ENCODE results near the gene MBP.

Gene MBP

GRCh38 chr18:77139619-77140018, 7.0 kb upstream of the MBP start:
- no peak for TF ChIP-seq POLR2A (IDR thresholded peaks at IDR 0.05; ENCODE audit: low read depth, low read length)
- TF ChIP-seq POLR2AphosphoS5 (IDR thresholded peaks at IDR 0.05; ENCODE audit: low read depth, low read length), result no peak
- no peak for TF ChIP-seq TAF1 (IDR thresholded peaks at IDR 0.05; ENCODE audit: borderline replicate concordance, low read depth, low read length)
- DNase-seq (ENCODE audit: insufficient read length), result no peak
- FAIRE-seq, result no peak

GRCh38 chr18:77138270-77138669, 5.7 kb upstream of the MBP start:
- DNase-seq (ENCODE audit: insufficient read length) (no peak), FAIRE-seq (no peak)
- TF ChIP-seq TAF1 (IDR thresholded peaks at IDR 0.05; ENCODE audit: borderline replicate concordance, low read depth, low read length) (no peak), POLR2A (IDR thresholded peaks at IDR 0.05; ENCODE audit: low read depth, low read length) (no peak), POLR2AphosphoS5 (IDR thresholded peaks at IDR 0.05; ENCODE audit: low read depth, low read length) (no peak)

- FAIRE-seq (no peak), DNase-seq (ENCODE audit: insufficient read length) (no peak)
- no peak for TF ChIP-seq TAF1 (IDR thresholded peaks at IDR 0.05; ENCODE audit: borderline replicate concordance, low read depth, low read length)
- no peak for TF ChIP-seq POLR2A (IDR thresholded peaks at IDR 0.05; ENCODE audit: low read depth, low read length)
- no peak for TF ChIP-seq POLR2AphosphoS5 (IDR thresholded peaks at IDR 0.05; ENCODE audit: low read depth, low read length)
Observed at GRCh38 chr18:77137851-77138250, 5.3 kb upstream of the MBP start.

GRCh38 chr18:77136871-77137665, 4.5 kb upstream of the MBP start:
- DNase-seq (ENCODE audit: insufficient read length), result no peak
- FAIRE-seq, result no peak
- TF ChIP-seq TAF1 (IDR thresholded peaks at IDR 0.05; ENCODE audit: borderline replicate concordance, low read depth, low read length), result no peak
- no peak for TF ChIP-seq POLR2A (IDR thresholded peaks at IDR 0.05; ENCODE audit: low read depth, low read length)
- TF ChIP-seq POLR2AphosphoS5 (IDR thresholded peaks at IDR 0.05; ENCODE audit: low read depth, low read length), result no peak

GRCh38 chr18:77136076-77136718, 3.6 kb upstream of the MBP start:
- DNase-seq (ENCODE audit: insufficient read length) (no peak), FAIRE-seq (no peak)
- TF ChIP-seq POLR2AphosphoS5 (IDR thresholded peaks at IDR 0.05; ENCODE audit: low read depth, low read length) (no peak), TAF1 (IDR thresholded peaks at IDR 0.05; ENCODE audit: borderline replicate concordance, low read depth, low read length) (no peak), POLR2A (IDR thresholded peaks at IDR 0.05; ENCODE audit: low read depth, low read length) (no peak)

- TF ChIP-seq POLR2AphosphoS5 (IDR thresholded peaks at IDR 0.05; ENCODE audit: low read depth, low read length) (no peak), POLR2A (IDR thresholded peaks at IDR 0.05; ENCODE audit: low read depth, low read length) (no peak), TAF1 (IDR thresholded peaks at IDR 0.05; ENCODE audit: borderline replicate concordance, low read depth, low read length) (no peak)
- no peak for DNase-seq (ENCODE audit: insufficient read length)
- no peak for FAIRE-seq
Observed at GRCh38 chr18:77135339-77136075, 2.9 kb upstream of the MBP start.

GRCh38 chr18:77134611-77135010, 2.0 kb upstream of the MBP start:
- DNase-seq (ENCODE audit: insufficient read length) (no peak), FAIRE-seq (no peak)
- TF ChIP-seq POLR2AphosphoS5 (IDR thresholded peaks at IDR 0.05; ENCODE audit: low read depth, low read length) (no peak), POLR2A (IDR thresholded peaks at IDR 0.05; ENCODE audit: low read depth, low read length) (no peak), TAF1 (IDR thresholded peaks at IDR 0.05; ENCODE audit: borderline replicate concordance, low read depth, low read length) (no peak)

GRCh38 chr18:77133835-77134496, 1.4 kb upstream of the MBP start:
- DNase-seq (ENCODE audit: insufficient read length), result no peak
- no peak for FAIRE-seq
- TF ChIP-seq TAF1 (IDR thresholded peaks at IDR 0.05; ENCODE audit: borderline replicate concordance, low read depth, low read length) (no peak), POLR2AphosphoS5 (IDR thresholded peaks at IDR 0.05; ENCODE audit: low read depth, low read length) (no peak), POLR2A (IDR thresholded peaks at IDR 0.05; ENCODE audit: low read depth, low read length) (no peak)

- TF ChIP-seq TAF1 (IDR thresholded peaks at IDR 0.05; ENCODE audit: borderline replicate concordance, low read depth, low read length) (no peak), POLR2A (IDR thresholded peaks at IDR 0.05; ENCODE audit: low read depth, low read length) (no peak), POLR2AphosphoS5 (IDR thresholded peaks at IDR 0.05; ENCODE audit: low read depth, low read length) (no peak)
- no peak for DNase-seq (ENCODE audit: insufficient read length)
- FAIRE-seq, result no peak
Observed at GRCh38 chr18:77133051-77133834, 660 bp upstream of the MBP start.

GRCh38 chr18:77131652-77132368, 773 bp downstream of the MBP start:
- no peak for DNase-seq (ENCODE audit: insufficient read length)

More at GRCh38 chr18:77131652-77132368, 773 bp downstream of the MBP start:
- TF ChIP-seq POLR2A (IDR thresholded peaks at IDR 0.05; ENCODE audit: low read depth, low read length), result no peak; the same call in 1 of the 2 replicates
- no peak for TF ChIP-seq POLR2AphosphoS5 (IDR thresholded peaks at IDR 0.05; ENCODE audit: low read depth, low read length)
- no peak for TF ChIP-seq TAF1 (IDR thresholded peaks at IDR 0.05; ENCODE audit: borderline replicate concordance, low read depth, low read length)
- FAIRE-seq, result peak; percentile 79

All from GM12892 (cell line).